Tibial artery (tissue), 4 donors: ENCODE data around the gene SGF29.
"Not testable (repeated sequence)": the region's sequence is repeated elsewhere in the genome, so short reads cannot be mapped to it uniquely, and the experiment has no call there.

Experiments used
- DNase-seq, 2 donors: peaks; one replicate each; pipeline ENCODE4 v3.0.0-alpha.2; 2019
- H3K27ac ChIP-seq, 2 donors: fragments of 200-600 bp; sonication (generic) in 1 of 2; 1 replicate in 1 of 2; 2 replicates in 1 of 2; pipeline ENCODE4 v1.5.1; 2018 to 2019; ENCODE audit warnings: mild to moderate bottlenecking in 1 of 2
- H3K27me3 ChIP-seq, 2 donors: fragments of 200-600 bp; sonication (generic) in 1 of 2; one replicate each; pipeline versions ENCODE4 v1.5.1 to v1.6.0; 2016 to 2019
- H3K36me3 ChIP-seq, 3 donors: fragments of 200-600 bp; sonication (generic) in 2 of 3; one replicate each; pipeline ENCODE4 v1.5.1; 2016 to 2019; ENCODE audit warnings: mild to moderate bottlenecking in 2 of 3
- H3K4me1 ChIP-seq, 4 donors: fragments of 200-600 bp; sonication (generic) in 2 of 4; 1 replicate in 3 of 4; 2 replicates in 1 of 4; pipeline ENCODE4 v1.5.1; 2016 to 2019
- H3K4me3 ChIP-seq, 2 donors: fragments of 200-600 bp; sonication (generic) in 1 of 2; 1 replicate in 1 of 2; 2 replicates in 1 of 2; pipeline ENCODE4 v1.5.1; 2018 to 2019; ENCODE audit warnings: mild to moderate bottlenecking in 2 of 2
- H3K9me3 ChIP-seq, 3 donors: fragments of 200-600 bp; sonication (generic) in 1 of 3; one replicate each; pipeline ENCODE4 v1.5.1; 2016 to 2019
- intact Hi-C: fragments of 100-400 bp; cut with DNase I; formaldehyde crosslinking; loops from one replicate; pipeline ENCODE4 v1.15.0; 2023; ENCODE audit warnings: low total_unique reads

Gene SGF29

GRCh38 chr16:28638359-28638758 is 84.6 kb downstream of the SGF29 start:
- DNase-seq, H3K9me3 ChIP-seq, intact Hi-C loops, H3K36me3 ChIP-seq, H3K27ac ChIP-seq, H3K4me1 ChIP-seq, H3K4me3 ChIP-seq, H3K27me3 ChIP-seq: not testable (repeated sequence)

GRCh38 chr16:28639959-28640358 is 86.2 kb downstream of the SGF29 start:
- H3K36me3 ChIP-seq, H3K4me1 ChIP-seq, H3K9me3 ChIP-seq, H3K27me3 ChIP-seq, DNase-seq, H3K27ac ChIP-seq, intact Hi-C loops, H3K4me3 ChIP-seq: not testable (repeated sequence)
